Transverse colon (tissue), 4 donors: ENCODE data around the gene SEMA3A.

Experiments used
- EP300 ChIP-seq: sonication (generic); formaldehyde crosslinking; IDR thresholded peaks from one replicate; pipeline ENCODE4 v1.6.1; 2017; ENCODE audit warnings: antibody characterized with exemption, low read depth
- POLR2A ChIP-seq: fragments of 450-650 bp; IDR thresholded peaks from one replicate; pipeline ENCODE4 v1.6.1; 2016; ENCODE audit warnings: antibody characterized with exemption, mild to moderate bottlenecking, moderate library complexity
- POLR2AphosphoS5 ChIP-seq, 3 donors: sonication (generic); formaldehyde crosslinking; IDR thresholded peaks; one replicate each; pipeline ENCODE4 v1.6.1; 2016; ENCODE audit warnings: antibody characterized with exemption in 3 of 3
- TF ChIP-seq, protein P1 (sequence below), 5 experiments: fragments of 200-600 bp in 3 of 5; fragments of 450-650 bp in 2 of 5; sonication (generic) in 3 of 5; IDR thresholded peaks; 1 replicate in 2 of 5; 2 replicates in 3 of 5; pipeline ENCODE4 v1.5.1; 2016 to 2017; ENCODE audit warnings: antibody characterized with exemption in 5 of 5, inconsistent platforms in 3 of 5, mild to moderate bottlenecking in 2 of 5, moderate library complexity in 1 of 5

DNA sequence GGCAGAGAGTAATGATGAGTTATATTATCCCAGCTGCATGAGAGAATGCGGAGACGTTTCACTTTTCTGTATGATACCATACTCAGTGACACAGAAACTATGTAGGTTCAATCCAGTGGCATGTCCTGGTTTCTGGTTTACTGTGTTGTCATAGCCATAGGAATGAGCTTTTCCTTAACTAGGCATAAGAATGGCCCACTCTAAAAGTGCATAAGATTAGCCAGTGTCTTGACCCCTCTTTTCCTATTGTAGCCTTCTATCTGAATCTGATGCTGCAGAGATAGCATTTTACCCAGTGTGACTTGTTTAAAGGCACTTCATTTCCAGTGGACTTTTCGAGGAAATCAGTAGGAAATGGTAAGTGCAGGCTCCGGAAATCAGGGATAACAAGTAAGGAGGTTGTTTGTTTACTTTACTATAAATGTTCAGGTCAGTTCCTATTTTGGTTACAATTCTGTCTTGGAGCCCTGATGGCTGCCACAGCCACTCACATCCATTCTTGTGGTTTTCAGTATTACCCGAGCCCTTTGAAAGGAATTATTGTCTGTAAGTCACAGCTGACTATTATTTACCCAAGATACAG lies 70.5 kb downstream of the SEMA3A start:
- TF ChIP-seq, protein P1, sequence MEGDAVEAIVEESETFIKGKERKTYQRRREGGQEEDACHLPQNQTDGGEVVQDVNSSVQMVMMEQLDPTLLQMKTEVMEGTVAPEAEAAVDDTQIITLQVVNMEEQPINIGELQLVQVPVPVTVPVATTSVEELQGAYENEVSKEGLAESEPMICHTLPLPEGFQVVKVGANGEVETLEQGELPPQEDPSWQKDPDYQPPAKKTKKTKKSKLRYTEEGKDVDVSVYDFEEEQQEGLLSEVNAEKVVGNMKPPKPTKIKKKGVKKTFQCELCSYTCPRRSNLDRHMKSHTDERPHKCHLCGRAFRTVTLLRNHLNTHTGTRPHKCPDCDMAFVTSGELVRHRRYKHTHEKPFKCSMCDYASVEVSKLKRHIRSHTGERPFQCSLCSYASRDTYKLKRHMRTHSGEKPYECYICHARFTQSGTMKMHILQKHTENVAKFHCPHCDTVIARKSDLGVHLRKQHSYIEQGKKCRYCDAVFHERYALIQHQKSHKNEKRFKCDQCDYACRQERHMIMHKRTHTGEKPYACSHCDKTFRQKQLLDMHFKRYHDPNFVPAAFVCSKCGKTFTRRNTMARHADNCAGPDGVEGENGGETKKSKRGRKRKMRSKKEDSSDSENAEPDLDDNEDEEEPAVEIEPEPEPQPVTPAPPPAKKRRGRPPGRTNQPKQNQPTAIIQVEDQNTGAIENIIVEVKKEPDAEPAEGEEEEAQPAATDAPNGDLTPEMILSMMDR (IDR thresholded peaks at IDR 0.05): no peak
- TF ChIP-seq POLR2A (no peak), POLR2AphosphoS5 (IDR thresholded peaks at IDR 0.05) (no peak), EP300 (no peak)
